Measurements from ENCODE around the gene ANAPC10. TPM values are rescaled to one million over a fixed set of nuclear protein-coding genes. Genes with fewer than 3 reads are reported as not detected.

Gene ANAPC10
- total and polyA plus RNA-seq, 2 experiments from 2014 or later, result 34.4 to 59.2 TPM

GRCh38 chr4:145034727-145035211, 63.2 kb downstream of the ANAPC10 start:
- H3K27ac ChIP-seq (ENCODE audit: low read depth), result no peak overlapping the region
- no peaks in the 10 kb centered on the region for H3F3A ChIP-seq (replicated peaks; ENCODE audit: low read depth)
- H3K36me3 Mint-ChIP-seq (ENCODE audit: low read depth), result peaks cover 27% of the 10 kb centered on the region
- H3K4me1 Mint-ChIP-seq, result no peaks in the 10 kb centered on the region; the same call in 2 of the 3 replicates
- DNase-seq (ENCODE audit: low spot score), result no peak
- no peak for ATAC-seq
- H3K27me3 Mint-ChIP-seq (ENCODE audit: insufficient read depth, low read depth, poor library complexity), result no peaks in the 10 kb centered on the region
- no peaks in the 10 kb centered on the region for H3K9me3 Mint-ChIP-seq
- no peak overlapping the region for H3K4me3 ChIP-seq
- no peaks in the 10 kb centered on the region for H4K20me1 ChIP-seq (replicated peaks; ENCODE audit: insufficient read depth)
- H3K4me1 ChIP-seq (ENCODE audit: insufficient read depth), result no peaks in the 10 kb centered on the region
- no peaks in the 10 kb centered on the region for H3K27me3 ChIP-seq (ENCODE audit: insufficient read depth)
- no peaks in the 10 kb centered on the region for H3K79me2 ChIP-seq (replicated peaks; ENCODE audit: insufficient read depth)
- H3K4me2 ChIP-seq, result no peak overlapping the region
- H3K36me3 ChIP-seq (ENCODE audit: insufficient read depth), result no peaks in the 10 kb centered on the region
- peak overlapping the region; percentile 59; the same call in 1 of the 2 replicates for H3K27ac Mint-ChIP-seq
- H3K9me2 ChIP-seq (ENCODE audit: insufficient read depth), result no peaks in the 10 kb centered on the region
- no peak overlapping the region for H2AFZ ChIP-seq
- no peak for TF ChIP-seq ZNF114 (CRISPR knock-in tag; IDR thresholded peaks at IDR 0.05)
- no peak for TF ChIP-seq NANOG (IDR thresholded peaks at IDR 0.05; ENCODE audit: borderline replicate concordance)
- no peak for TF ChIP-seq ZNF462 (CRISPR knock-in tag; IDR thresholded peaks at IDR 0.05)
- no peak for TF ChIP-seq CREB1 (CRISPR knock-in tag; IDR thresholded peaks at IDR 0.05; ENCODE audit: low read depth)
- no peak for TF ChIP-seq STAT1 (IDR thresholded peaks at IDR 0.05; ENCODE audit: unreplicated experiment)
- TF ChIP-seq REST (IDR thresholded peaks at IDR 0.05; ENCODE audit: unreplicated experiment), result no peak
- no peak for TF ChIP-seq CTCF (conservative IDR thresholded peaks at IDR 0.05; ENCODE audit: low read depth in 2 of 2)
- TF ChIP-seq JUNB (IDR thresholded peaks at IDR 0.05; ENCODE audit: unreplicated experiment), result no peak
- no peak for TF ChIP-seq EZH2 (IDR thresholded peaks at IDR 0.05; ENCODE audit: low read depth, unreplicated experiment)
- TF ChIP-seq EZH2phosphoT487 (IDR thresholded peaks at IDR 0.05; ENCODE audit: unreplicated experiment), result no peak
- TF ChIP-seq ETS1 (IDR thresholded peaks at IDR 0.05), result no peak
- TF ChIP-seq ZNF331 (CRISPR knock-in tag; IDR thresholded peaks at IDR 0.05; ENCODE audit: low read depth), result no peak
- no peak for TF ChIP-seq POLR2AphosphoS5 (IDR thresholded peaks at IDR 0.05; ENCODE audit: low read depth)
- H3K4me3 Mint-ChIP-seq, result no peak overlapping the region

All from GM23338 (cell line).